Iris pigment epithelial cell (primary cell): ENCODE measurements around the gene ILF3.

Experiments
- DNase-seq: peaks from one replicate; pipeline ENCODE4 v3.0.0-alpha.2; 2011; ENCODE audit warnings: low read depth

Gene ILF3

DNA sequence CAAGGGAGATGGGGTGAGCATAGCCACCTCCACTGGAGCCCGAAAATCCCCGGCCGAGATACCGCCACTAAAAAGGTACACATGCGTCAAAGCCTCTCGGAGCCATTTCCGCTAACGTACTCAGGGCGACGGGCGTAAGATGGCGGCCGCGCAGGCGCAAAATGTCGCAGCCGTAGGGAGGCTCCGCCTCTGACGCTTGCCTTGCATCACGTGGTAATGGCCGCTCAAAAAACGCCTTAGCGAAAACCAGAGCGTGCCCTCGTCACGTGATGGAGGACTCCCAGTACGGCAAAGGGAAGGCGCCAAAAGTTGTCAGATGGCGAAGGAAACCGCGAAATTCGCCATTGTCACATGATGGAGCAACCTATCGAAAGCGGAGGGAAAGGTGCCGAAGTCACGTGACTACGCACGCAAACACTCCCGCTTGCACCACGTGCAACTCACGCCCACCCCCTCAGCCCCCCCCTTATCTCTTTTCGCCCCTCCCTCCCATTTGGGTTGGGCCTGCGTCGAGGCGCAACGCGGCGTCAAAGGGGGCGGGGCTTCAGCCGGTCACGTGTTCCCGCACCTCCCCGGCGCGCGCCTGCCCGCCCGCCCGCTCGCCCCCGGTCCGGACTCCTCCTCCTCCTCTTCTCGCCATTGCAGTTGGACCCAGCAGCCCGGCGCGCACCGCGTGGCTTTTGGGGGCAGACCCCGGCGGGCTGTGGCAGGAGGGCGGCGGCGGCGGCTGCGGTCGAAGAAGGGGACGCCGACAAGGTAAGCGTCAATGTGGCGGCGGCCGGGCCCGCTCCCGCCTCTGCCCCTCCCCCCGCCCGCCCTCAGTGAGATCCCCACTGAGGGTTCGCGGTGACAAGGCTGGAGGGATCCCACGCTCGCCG, at the start of gene ILF3:
ILF3 (plus strand) TSS at position 615 of the 878 bp plus-strand sequence. CDS start 16,260 bp downstream, outside the sequence.
- DNase-seq = peak; percentile 100

DNA sequence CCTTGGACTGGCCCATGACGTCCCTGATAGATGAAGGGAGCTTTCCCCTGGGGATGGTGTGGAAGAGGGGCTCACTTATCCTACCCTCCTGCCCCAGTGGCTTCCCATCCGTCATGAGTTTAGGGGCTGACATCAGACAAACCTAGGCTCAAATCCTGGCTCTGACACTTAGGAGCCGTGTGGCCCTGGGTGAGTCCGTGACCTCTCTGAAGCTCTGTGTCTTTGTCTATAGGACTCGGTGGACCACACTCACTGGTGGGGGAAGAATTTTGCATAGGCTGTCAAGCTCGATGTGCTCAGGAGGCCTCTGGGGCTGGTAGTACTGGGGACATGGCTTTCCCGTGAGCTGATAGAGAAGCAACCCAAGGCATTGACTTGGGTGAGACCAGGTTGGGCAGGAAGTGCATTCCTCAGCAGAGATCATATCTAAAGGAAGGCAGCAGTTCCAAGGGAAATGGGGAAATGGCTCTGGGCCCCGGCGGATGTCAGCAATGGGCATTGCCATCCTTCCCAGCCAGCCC, 49.6 kb upstream of the ILF3 start:
- no peak for DNase-seq

DNA sequence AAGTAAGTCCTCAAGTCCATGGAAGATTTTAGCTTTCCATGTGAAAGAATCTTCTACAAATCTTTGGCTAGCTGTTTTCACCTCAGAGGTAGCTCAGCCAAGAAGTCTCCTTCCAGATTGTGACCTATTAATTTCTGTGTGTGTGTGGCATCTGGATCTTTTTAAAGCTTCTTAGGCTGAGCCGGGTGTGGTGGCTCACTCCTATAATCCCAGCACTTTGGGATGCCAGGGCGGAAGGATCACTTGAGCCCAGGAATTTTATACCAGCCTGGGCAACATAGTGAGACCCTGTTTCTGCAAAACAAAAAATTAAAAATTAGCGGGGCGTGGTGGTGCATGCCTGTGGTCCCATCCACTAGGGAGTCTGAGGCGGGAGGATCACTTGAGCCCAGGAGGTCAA, 42.2 kb upstream of the ILF3 start:
- no peak for DNase-seq

DNA sequence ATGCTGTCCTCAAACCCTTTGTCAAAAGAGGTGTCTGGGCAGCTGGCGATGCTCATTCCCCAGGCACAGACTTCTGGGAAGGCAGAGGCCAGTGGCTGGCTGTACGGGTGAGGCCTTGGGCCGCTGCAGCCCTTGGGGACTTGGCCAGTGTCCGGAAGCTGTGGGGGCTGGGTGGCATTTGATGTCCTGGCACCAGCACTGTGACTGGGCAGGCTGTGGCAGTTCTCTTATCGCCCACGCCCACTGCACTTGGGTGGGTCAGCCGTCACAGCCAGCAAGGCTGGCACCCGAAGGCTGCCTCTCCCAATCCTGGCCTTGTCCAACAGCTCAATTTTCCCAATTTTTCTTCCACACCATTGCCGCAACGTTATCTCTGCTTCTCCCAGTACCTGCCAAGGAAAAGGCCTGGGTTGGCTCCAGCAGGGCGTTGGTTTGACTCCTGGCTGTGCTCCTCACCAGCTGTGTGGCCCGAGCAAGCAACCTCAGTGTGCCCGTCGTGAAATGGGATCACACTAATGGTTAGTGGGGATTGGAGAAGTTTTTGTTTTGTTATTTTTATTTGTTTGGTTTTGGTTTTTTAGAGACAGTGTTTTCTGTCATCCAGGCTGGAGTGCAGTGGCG, 41.5 kb upstream of the ILF3 start:
- DNase-seq = no peak

DNA sequence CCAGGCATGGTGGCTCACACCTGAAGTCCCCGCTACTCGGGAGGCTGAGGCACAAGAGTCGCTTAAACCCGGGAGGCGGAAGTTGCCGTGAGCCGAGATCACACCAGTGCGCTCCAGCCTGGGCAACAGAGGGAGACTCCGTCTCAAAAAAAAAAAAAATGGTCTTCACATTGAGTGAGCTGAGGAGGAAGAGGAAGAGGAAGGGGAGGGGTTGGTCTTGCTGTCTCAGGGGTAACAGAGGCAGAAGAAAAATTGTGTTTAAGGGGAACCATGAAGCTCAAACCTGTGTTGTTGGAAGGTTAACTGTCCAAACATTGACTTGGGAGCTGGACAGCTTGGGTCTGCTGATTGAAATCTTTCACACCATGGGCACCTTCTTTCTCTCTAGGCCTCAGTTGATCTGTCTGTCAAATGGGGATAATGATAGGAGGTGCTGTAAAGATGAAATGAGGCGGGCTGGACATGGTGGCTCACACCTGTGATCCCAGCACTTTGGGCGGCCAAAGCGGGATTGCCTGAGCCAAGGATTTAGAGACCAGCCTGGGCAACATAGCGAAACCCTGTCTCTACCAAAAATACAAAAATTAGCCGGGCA, 38.6 kb upstream of the ILF3 start:
- no peak for DNase-seq

DNA sequence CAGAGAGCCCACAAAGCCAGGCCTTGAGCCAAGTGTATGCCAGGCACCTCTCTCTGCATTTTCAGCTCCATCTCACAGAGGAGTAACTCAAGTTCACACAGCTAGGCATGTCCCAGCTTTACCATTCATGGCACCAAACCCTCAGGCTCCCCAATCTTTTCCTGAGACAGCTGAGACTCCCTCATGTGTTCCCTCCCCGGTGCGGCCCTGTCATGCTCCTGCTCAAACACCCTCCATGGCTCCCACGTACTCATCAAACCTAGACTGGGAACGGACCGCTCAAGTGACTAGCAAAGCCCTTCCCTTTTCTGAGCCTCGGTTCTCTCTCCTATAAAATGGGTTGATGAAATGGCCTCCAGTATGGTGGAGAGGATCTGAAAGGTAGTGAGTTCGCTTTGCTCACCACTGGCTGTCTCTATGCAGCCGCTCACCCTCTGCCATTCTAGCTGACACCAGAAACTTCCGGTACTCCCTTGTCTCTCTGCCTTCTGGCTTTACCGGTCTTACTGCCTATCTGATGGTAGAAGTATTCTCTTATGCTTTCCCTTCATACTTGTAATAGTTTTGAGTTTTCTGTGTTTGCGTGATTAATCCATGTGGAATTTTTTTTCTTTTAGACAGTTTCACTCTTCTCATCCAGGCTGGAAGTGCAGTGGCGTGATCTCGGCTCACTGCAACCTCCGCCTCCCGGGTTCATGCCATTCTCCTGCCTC, 36.6 kb upstream of the ILF3 start:
- peak; percentile 82 for DNase-seq

DNA sequence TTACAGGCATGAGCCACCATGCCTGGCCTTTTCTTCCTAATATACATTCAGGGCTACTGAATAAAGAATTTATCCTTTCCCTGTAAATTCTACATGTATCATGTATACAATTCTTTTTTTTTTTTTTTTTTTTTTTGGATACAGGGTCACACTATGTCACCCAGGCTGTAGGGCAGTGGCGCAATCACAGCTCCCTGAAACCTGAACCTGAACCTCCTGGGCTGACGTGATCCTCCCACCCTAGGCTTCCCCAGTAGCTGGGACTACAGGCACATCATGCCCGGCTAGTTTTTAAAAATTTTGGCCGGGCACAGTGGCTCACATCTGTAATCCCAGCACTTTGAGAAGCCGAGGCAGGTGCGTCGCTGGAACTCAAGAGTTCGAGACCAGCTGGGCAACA, 35.3 kb upstream of the ILF3 start:
- no peak for DNase-seq

DNA sequence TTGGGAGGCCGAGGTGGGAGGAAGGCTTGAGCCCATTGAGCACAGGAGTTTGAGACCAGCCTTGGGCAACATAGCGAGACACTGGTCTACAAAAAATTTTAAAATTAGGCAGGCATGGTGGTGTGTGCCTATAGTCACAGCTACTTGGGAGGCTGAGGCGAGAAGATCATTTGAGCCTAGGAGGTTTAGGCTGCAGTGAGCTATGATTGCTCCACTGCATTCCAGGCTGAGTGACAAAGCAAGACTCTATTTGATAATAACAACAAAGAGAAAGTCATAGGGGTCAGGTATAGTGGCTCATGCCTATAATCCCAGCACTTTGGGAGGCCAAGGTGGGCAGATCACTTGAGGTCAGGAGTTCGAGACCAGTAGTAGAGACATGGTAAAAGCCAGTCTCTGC, 33.4 kb upstream of the ILF3 start:
- peak; percentile 49 for DNase-seq

DNA sequence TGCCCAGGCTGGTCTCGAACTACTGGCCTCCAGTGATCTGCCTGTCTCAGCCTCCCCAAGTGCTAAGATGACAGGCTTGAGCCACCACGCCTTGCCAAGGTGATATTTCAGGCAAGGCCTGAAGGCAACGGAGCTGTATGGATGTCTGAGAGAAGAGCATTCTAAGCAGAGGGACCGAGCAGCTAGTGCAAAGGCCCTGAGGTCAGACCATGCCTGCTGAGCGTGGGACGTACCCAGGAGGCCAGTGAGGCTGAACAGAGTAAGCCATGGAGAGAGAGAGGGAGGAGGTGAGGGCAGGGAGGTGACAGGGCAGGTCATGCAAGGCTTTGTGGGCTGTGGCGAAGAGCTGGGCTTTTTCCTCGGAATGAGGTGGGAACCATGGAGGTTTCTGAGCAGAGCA, 32.2 kb upstream of the ILF3 start:
- no peak for DNase-seq

DNA sequence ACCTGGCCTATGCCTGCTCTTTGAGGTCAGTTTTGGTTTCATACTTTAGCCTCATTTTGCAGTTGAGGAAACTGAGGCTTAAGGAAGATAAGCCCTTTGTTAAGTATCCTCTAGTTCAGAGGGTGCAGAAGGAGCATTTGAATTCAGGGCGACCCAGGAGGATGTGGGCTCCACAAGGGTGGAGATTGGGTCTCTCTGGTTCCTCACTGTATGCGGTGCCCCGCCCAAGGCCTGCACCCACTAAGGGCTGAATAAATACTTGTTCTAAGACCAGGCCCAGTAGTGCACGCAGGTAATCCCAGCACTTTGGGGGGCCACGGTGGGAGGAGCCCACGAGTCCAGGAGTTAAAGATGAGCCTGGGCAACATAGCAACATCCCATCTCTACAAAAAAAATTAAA, 29.6 kb upstream of the ILF3 start:
- DNase-seq = no peak

DNA sequence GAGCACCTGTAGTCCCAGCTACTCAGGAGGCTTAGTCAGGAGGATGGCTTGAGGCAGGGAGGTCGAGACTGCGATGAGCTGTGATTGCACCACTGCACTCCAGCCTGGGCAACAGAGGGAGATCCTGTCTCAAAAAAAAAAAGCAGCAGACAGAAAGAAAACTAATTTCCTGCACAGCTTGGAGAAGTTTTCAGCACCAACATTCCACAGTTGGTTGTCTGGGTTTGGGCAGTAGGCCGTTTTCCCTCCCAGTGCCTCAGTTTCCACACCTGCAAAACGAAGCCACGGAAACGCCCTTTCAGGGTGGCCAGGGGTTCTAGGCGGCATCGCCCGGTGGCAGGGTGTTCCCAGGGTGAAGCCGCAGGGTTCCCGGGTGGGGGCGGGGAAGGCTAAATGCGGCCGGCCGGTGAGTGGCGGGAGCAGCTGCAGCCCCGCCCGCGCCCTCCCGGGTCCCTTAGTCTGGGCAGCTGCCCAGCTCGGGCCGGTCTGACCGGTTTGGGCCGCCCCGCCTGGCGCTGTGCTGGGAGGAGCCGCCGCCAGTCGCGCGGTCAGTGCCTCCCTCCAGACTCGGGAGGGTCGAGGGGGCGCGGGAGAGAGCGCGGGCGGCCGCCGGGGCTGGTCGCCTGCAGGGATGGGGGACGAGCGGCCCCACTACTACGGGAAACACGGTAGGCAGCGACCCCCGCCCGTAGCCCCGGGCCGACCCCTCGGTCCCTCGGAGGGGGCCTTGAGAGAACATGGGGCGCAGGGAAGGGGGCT, 29.0 kb upstream of the ILF3 start, which contains the start of gene SLC44A2:
SLC44A2 (plus strand) TSS at position 551 of the 759 bp plus-strand sequence; CDS start at position 632, 81 bp downstream.
- peak; percentile 65 for DNase-seq

DNA sequence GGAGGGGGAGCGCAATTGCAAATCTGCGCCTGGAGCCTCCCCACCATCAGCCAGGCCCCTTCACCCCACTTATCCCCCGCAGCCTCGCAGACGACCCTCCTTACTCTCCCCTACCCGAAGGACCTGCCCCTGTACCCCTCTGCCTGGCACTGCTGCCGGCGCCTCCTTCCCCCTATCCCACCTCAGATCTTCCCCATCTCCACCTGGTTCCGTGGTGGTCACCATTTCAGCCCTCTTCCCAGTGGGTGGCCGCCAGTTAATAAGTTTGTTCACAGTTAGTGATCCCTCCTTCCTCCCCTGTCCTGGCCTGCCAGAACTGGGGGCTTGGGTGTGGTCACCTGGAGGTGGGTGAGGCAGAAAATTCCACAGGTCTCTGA, 28.4 kb upstream of the ILF3 start:
- DNase-seq = no peak

DNA sequence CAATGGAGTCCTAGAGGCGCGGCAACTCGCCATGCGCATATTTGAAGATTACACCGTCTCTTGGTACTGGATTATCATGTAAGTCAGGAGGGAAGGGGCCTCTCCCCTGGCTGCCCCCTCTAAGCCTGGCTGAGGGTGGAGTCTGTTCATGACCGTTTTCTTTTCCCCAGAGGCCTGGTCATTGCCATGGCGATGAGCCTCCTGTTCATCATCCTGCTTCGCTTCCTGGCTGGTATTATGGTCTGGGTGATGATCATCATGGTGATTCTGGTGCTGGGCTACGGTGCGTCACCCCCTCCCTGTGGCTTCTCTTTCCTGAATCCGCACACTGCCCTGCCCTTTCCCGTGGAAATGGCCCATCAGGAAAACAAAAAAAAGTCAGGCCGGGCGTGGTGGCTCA, 22.3 kb upstream of the ILF3 start:
- DNase-seq = no peak

DNA sequence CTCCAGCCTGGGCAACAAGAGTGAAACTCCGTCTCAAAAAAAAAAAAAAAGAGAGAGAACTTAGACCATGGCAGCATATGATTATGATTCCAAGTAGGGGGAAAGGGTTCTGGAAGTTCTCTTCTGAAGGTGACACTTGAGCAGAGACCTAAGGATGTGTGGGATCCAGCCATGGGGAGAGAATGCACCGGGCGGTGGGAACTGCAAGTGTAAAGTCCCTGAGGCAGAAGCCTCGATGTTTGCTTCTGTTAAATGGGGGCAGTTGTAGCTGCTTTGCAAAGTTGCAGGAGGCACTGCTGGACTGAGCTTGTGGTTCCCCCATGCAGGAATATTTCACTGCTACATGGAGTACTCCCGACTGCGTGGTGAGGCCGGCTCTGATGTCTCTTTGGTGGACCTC, 19.7 kb upstream of the ILF3 start:
- DNase-seq = no peak

DNA sequence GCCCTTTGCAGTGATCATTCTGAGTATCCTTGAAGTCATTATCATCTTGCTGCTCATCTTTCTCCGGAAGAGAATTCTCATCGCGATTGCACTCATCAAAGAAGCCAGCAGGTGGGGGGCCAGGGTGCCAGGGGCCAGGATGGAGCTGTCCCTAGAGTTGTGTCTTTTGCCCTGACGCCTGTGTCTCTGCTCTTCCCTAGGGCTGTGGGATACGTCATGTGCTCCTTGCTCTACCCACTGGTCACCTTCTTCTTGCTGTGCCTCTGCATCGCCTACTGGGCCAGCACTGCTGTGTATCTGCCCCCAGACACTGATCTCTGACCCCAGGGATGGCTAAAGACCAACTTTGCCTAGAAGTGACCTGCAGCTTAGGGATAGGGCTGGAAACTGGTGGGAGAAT, 19.2 kb upstream of the ILF3 start:
- no peak for DNase-seq

DNA sequence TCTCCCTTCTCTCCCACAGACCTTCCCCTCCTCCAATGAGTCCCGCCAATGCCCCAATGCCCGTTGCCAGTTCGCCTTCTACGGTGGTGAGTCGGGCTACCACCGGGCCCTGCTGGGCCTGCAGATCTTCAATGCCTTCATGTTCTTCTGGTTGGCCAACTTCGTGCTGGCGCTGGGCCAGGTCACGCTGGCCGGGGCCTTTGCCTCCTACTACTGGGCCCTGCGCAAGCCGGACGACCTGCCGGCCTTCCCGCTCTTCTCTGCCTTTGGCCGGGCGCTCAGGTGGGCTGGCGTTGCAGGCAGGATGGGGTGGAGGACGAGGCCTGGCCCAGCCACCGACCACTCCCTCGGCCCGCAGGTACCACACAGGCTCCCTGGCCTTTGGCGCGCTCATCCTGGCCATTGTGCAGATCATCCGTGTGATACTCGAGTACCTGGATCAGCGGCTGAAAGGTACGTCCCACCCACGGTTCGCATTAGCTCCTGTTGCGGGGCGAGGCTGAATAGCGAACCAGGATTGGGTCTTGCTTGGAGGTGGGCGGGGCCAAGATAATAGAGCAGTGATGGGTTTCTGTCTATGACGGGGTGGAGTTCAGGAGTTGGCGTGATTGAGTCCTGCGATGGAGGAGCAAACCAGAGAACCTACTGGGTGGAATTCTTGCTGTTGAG, 17.7 kb upstream of the ILF3 start:
- DNase-seq = no peak

DNA sequence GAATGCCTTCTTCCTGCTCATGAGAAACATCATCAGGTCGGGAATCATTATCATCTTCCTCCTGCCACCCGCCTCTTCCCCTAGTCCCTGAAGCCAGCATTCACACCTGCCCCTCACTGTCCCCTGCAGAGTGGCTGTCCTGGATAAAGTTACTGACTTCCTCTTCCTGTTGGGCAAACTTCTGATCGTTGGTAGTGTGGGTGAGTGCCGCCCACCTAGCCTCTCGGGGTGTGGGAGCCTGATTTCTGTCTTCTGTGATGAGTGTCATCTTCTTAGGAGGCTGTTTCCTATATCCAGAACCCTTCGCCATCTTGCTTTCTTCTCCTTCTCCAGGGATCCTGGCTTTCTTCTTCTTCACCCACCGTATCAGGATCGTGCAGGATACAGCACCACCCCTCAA, 16.3 kb upstream of the ILF3 start:
- no peak for DNase-seq

DNA sequence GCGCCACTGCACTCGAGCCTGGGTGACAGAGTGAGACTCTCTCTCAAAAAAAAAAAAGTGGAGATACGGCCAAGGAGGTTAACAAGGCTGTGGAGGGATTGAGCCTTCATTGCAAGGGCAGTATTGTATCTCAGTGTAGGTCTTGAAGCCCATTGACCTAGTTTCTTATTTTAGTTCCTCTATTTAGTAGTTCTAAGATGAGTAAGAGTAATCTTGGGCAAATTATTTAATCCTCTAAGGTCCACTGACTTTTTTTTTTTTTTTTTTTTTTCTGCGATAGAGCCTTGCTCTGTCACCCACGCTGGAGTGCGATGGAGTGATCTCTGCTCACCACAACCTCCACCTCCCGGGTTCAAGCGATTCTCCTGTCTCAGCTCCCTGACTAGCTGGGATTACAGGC, 14.3 kb upstream of the ILF3 start:
- DNase-seq = no peak

DNA sequence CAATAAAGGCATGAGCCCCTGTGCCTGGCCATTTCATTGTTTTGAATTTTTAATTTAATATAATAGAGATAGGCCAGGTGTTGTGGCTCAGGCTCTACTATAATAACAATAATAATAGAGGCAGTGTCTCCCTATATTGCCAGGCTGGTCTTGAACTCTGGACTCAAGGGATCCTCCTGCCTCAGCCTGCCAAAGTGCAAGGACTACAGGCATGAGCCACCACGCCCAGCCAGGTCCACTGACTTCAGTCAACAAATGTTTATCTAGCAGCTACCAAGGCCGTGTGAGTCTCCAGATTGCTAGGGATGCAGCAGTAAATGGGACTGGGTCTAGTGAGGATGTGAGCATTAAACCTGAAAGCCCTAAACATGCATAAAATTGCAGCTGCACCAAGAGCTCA, 13.8 kb upstream of the ILF3 start:
- no peak for DNase-seq

DNA sequence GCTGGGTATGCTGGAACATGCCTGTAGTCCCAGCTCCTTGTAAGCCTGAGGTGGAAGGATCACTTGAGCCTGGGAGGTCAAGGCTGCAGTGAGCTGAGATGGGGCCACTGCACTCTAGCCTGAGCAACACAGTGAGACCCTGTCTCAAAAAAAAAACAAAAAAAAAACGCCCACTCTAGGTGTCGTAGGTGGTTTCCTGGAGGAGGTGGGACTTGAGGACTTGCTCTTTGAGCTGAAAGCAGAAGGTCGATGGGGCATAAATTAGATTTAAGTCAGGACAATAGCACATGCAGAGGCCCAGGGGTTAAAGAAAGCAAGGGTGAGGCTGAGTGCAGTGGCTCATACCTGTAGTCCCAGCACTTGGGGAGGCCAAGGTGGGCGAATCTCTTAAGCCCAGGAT, 12.9 kb upstream of the ILF3 start:
- DNase-seq = no peak
